T-helper 2 cell treated with Interferon-gamma antibody and Interleukin-4, amounts not matched to agents 100 ng/mL and 5 ng/mL, for 36 hours (primary cell): ENCODE measurements around the gene NSF. TPM values are rescaled to one million over a fixed set of nuclear protein-coding genes. Genes with fewer than 3 reads are reported as not detected.

ENCODE experiments used
- intact Hi-C: fragments of 100-400 bp; cut with micrococcal nuclease; formaldehyde crosslinking; loops from one replicate; pipeline ENCODE4 v1.15.1; 2023
- total RNA-seq: library from RNA; stranded (reverse); gene quantifications from 2 replicates; pipeline ENCODE4 v1.2.3, GENCODE V29; 2022

Gene NSF
- total RNA-seq, 1 donor from 2014 or later: 40.4 TPM

- intact Hi-C loops: no loop called here
Measured at GRCh38 chr17:46717999-46718398, 127.5 kb downstream of the NSF start.

DNA sequence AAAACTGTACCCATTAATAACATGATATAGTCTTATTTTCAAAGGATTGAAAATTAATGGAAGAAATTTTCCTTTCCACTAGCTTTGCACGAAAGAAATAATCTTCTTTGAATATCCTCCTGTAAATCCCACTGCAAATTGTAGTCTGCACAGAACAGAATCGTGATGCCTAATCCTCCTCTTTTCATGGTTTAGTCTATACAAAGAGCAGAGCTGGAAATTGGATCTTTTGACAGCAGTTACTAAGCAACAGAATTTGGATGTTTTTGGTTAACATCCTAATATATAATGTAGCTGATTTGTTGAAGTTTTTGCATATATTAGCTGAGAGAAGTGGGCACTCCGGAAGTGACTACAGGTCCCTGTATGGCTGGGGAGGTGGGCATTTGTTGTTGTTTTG lies 129.4 kb downstream of the NSF start:
- intact Hi-C loops: no loop called here

DNA sequence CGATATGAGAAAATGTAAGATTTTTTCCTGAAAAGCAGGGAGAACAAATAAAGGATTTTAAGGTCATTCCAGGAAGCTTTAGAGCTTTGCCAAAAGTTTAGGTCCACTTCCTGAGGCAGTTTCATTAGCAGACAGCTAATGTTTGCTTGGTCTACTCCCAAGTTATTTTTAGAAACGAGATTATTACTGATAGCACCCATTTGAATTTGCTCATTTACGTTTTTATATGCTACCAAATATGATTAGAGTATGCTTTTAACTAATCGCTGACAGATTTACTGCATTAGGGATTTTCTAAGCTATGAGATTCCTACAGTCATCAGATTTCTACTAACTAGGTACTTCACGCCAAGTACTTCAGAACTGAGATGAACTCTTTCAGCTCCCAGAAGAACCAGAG lies 129.9 kb downstream of the NSF start:
- intact Hi-C loops: no loop called here

GRCh38 chr17:46722662-46723285 lies 132.3 kb downstream of the NSF start:
- intact Hi-C loops: no loop called here

- intact Hi-C loops: no loop called here
Measured at GRCh38 chr17:46726206-46726605, 135.7 kb downstream of the NSF start.

- intact Hi-C loops: no loop called here
Measured at GRCh38 chr17:46727572-46728348, 137.3 kb downstream of the NSF start.

DNA sequence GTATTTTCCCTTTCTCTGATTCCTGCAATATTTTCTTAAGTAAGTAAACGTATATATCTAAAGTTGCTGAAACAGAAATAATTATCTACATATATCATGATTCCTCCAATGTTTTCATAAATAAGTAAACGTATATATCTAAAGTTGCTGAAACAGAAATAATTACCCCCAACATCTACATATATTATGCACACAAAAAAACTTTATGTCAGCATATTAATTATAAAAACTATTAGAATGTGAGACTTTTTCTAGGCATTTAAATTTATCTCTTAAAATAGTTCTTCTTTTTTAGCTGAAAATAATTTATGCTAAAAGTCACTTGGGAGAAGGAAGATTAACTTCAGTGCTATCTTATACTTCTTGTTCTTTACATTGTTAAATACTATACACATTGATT lies 139.6 kb downstream of the NSF start:
- intact Hi-C loops: no loop called here

DNA sequence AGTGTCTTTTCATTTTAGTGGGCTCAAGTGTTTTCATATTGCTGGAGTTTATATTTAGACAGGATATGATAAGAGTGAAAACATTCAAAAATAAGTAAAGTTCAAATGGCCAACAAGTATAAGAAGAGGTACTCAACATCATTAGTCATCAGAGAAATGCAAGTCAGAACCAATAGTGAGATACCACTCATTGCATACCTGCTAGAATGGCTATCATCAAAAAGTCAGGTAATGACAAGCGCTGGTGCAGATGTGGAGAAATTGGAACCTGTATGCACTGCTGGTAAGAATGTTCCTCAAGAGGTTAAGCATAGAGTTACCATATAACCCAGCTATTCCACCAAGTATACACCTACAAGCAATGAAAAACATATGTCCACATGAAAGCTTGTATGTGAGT lies 140.2 kb downstream of the NSF start:
- intact Hi-C loops: no loop called here

GRCh38 chr17:46732160-46732559 lies 141.7 kb downstream of the NSF start:
- intact Hi-C loops: no loop called here

DNA sequence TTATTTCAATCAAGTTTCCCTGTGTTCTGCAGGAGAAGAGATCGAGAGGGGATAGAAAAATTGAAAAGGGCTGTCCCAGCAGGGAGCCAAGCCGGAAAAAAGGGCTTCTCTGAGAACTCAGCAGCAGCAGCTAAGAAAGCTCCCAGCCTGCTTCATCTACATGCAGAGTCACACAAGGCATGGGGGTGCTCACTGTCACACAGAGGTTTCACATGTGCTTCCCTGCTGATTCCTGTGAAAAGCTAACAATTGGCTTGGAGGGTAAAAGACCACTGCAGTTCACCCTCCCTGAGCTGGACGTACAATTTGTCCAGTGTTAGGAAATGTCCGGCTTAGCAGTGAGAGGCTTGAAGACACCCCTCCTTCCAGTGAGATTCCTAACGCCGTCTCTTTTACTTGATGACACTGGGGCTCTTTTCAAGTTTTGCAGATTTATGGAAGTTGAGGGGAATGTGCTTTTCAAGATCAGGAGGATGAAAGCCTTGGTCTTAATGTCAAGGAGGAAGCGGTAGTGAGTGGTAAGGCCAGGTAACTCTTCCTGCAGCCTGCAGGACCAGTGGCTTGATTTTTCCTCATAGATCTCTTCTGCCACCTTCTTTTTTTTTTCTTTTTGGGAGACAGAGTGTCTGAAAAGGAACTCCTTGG lies 142.4 kb downstream of the NSF start:
- intact Hi-C loops: no loop called here

- intact Hi-C loops: no loop called here
Measured at GRCh38 chr17:46733837-46734475, 143.5 kb downstream of the NSF start.

DNA sequence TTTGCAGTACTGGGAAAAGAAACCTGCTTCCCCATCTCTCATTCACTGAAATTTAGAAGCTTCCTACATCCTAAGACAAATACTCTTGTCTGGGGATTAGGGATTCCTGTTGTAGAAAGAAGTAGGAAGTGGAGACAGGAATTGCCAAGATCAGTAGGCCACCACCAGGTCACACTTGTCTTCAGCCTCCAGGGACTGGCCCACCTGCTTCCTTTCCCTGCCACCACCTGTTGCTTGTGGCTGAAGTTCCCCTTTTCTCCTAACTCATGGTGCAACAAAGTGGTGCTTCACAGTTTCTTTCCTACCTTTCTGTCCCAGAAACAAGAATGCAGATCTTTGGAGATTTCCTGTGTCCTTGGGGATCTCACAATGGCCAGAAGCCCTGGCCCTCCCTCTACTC lies 145.6 kb downstream of the NSF start:
- intact Hi-C loops: no loop called here

DNA sequence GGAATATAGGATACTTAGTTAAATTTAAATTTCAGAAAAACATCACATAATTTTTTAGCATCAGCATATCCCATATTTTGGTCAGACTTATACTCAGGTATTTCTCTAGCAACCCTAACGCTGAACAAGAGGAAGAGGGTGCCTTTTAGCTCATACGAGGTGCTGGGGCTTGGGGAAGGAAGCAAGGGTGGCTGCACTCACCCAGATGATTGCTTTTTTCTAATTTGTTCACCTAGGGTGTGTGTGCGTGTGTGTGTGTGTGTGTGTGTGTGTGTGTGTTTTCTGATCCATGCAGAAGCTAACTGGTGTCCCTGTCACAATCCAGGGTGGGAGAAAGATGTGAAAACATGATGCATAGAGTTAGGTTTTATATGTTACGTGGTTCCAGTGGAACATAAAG lies 146.9 kb downstream of the NSF start:
- intact Hi-C loops: no loop called here

- intact Hi-C loops: no loop called here
Measured at GRCh38 chr17:46738544-46738943, 148.1 kb downstream of the NSF start.

DNA sequence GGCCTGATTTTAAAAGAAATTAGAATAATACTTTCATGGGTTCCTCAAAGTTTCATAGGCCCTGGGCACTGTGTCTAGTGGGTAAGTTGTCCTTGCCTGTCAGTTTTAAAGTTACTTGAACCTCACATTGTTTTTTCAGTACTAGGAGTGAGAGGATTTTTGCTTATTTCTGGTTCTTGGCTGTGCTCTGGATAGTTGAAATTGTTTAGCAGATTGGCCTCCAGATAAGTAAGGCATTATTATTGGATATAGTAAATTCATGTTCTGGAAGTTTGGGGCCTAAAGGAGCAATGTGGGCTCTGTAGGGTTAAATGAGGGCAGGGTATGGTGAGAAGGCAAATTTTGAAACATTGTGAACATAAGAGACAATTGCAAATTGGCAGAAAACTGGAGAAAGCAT lies 149.5 kb downstream of the NSF start:
- intact Hi-C loops: no loop called here

DNA sequence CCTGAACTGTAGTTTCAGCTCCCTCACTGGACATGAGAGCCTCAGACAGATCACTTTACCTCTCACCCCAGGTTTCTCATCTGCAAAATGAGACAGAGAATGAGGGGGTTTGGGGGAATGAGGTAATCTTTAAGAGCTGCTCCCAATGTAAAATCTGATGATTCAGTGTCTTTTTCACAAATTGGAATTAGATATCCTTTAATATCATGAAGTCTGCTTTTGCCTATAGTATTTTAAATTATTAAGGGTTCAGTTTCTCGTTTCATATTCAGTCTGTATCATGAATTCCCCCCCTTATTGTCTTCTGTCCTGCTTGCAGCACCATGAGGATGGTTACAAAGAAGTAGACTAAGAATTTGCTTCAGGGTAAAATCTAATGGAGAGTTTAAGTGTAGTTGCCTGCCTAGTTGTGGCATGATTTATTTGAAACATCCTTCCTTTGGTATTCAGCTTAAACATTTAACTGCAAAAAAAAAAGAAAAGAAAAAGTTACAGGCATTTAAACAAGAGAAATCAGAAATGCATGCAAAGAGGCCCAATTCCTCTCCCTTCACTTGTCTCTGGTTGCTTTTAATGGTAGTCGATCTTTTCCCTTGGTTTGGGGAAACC lies 150.8 kb downstream of the NSF start:
- intact Hi-C loops: no loop called here

- intact Hi-C loops: no loop called here
Measured at GRCh38 chr17:46742565-46743270, 152.2 kb downstream of the NSF start.

- intact Hi-C loops: no loop called here
Measured at GRCh38 chr17:46744441-46744840, 154.0 kb downstream of the NSF start.

DNA sequence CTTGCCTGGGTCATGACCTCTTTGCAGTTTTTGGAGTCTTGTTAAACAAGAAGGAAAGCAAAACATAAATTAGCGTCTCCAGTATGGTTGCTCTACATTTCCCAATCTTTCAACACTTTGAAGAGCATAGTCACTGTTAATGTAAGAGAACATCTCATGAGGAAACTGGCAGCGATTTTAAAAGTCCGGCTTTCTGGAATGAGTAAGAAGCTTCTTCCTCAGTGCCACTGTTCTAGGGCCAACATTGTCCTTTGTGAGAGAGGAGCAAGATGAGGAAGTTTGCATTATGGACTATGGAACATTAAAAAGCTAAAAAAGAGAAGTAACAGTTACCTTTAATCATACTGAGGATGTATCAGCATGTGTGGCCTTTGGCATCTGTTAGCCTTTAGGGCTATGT lies 154.9 kb downstream of the NSF start:
- intact Hi-C loops: no loop called here

DNA sequence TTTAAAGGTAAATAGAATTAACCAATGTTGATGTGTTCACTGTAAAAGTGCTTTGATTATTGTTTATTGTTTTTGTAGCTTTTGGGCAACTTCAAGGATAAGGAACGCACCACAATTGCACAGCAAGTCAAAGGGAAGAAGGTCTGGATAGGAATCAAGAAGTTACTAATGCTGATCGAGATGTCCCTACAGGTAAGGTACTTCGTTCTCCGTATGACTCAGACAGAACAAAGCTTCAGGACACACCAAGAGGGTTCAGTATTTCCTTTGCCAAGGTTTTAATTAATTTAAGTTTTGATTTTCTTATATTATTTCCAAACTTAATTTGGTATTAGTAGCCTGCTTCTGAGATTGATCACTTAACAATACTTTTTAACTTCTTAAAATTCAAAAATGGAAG lies 161.0 kb downstream of the NSF start:
- intact Hi-C loops: no loop called here

DNA sequence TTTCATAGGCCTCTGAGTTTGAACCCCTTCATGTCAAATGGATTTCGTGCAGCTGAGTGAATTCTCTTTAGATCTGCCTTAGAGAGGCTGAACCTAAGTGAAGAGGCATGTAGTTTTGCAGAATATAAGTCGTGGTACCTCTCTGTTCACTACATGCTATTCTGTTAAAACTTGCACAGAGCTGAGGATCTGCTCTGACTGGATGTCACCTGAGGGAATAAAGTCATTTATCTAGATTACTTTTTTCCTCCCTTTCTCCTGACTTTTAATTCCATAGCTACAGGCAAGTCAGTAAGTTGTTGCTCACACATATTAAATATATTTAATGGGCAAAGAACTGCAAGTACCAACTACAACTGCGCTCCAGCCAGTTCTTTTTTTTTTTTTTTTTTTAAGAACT lies 163.3 kb downstream of the NSF start:
- intact Hi-C loops: no loop called here
